GM23338 (cell line): Measurements from ENCODE around the gene ACSL3.

Source experiments
- ETS1 ChIP-seq: IDR thresholded peaks from 2 replicates; pipeline ENCODE4 v1.6.1; 2016; ENCODE audit warnings: antibody characterized with exemption
- EZH2 ChIP-seq: fragments of 200-600 bp; sonication (generic); IDR thresholded peaks from one replicate; pipeline ENCODE4 v1.8.0; 2017; ENCODE audit warnings: antibody characterized with exemption, mild to moderate bottlenecking, low read depth; ENCODE audit not compliant: unreplicated experiment
- EZH2phosphoT487 ChIP-seq: fragments of 200-600 bp; sonication (generic); IDR thresholded peaks from one replicate; pipeline ENCODE4 v1.8.1; 2018; ENCODE audit warnings: antibody characterized with exemption; ENCODE audit not compliant: unreplicated experiment
- JUNB ChIP-seq: IDR thresholded peaks from one replicate; pipeline ENCODE4 v1.6.1; 2016; ENCODE audit warnings: antibody characterized with exemption; ENCODE audit not compliant: unreplicated experiment
- NANOG ChIP-seq: IDR thresholded peaks from 2 replicates; pipeline ENCODE4 v1.6.1; 2016; ENCODE audit warnings: antibody characterized with exemption, borderline replicate concordance
- POLR2AphosphoS5 ChIP-seq: IDR thresholded peaks from 2 replicates; pipeline ENCODE4 v1.6.1; 2016; ENCODE audit warnings: antibody characterized with exemption, low read depth
- STAT1 ChIP-seq: IDR thresholded peaks from one replicate; pipeline ENCODE4 v1.6.1; 2016; ENCODE audit warnings: antibody characterized with exemption; ENCODE audit not compliant: unreplicated experiment
- ZNF114 ChIP-seq: fragments of 250-450 bp; sonication (Bioruptor Pico); IDR thresholded peaks from 2 replicates; pipeline ENCODE4 v1.5.0; 2020; ENCODE audit warnings: mild to moderate bottlenecking, moderate library complexity
- ZNF331 ChIP-seq: fragments of 250-450 bp; sonication (Bioruptor Pico); IDR thresholded peaks from 2 replicates; pipeline ENCODE4 v1.5.0; 2020; ENCODE audit warnings: low read depth, mild to moderate bottlenecking, moderate library complexity
- TF ChIP-seq, protein P1 (sequence below): IDR thresholded peaks from one replicate; pipeline ENCODE4 v1.6.1; 2018; ENCODE audit warnings: antibody characterized with exemption; ENCODE audit not compliant: unreplicated experiment
- TF ChIP-seq, protein P2 (sequence below), 2 experiments: fragments of 200-600 bp in 1 of 2; sonication (generic) in 1 of 2; conservative IDR thresholded peaks; 2 replicates each; pipeline versions ENCODE4 v1.5.1 to v1.6.1; 2016 to 2017; ENCODE audit warnings: antibody characterized with exemption in 2 of 2, low read depth in 2 of 2, mild to moderate bottlenecking in 2 of 2, moderate library complexity in 1 of 2

DNA sequence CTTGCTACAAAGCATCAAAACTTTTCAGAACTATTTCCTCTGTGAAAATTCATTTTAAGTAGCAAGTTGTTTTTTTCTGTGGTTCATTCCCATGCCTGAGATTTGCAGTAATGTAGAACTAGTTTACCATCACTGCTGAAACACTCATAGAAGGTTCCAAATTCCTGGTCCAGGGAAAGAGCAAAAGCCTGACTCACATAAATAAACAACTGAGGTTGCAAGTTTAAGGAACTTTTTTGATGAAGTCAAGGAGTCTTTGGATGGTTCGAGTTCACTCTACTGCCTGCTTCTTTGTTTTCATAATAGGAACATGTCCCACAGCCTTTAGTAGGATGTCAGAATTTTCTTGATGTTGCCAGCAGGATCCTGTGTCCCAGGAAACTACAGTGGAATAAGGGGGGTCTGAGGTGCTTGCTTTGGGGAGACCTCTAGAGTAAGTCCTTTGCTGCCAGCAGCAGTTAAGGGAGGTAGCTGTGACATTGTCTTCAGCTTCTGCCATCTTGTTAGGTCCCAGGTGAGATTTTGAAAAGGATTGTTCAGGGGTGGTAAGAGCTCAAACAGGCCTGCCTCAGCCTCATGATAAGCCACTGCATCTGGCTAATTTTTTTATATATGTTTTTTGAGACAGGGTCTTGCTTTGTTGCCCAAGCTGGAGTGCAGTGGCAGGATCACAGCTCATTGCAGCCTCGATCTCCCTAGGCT lies 43.9 kb downstream of the ACSL3 start:
- TF ChIP-seq, protein P1, sequence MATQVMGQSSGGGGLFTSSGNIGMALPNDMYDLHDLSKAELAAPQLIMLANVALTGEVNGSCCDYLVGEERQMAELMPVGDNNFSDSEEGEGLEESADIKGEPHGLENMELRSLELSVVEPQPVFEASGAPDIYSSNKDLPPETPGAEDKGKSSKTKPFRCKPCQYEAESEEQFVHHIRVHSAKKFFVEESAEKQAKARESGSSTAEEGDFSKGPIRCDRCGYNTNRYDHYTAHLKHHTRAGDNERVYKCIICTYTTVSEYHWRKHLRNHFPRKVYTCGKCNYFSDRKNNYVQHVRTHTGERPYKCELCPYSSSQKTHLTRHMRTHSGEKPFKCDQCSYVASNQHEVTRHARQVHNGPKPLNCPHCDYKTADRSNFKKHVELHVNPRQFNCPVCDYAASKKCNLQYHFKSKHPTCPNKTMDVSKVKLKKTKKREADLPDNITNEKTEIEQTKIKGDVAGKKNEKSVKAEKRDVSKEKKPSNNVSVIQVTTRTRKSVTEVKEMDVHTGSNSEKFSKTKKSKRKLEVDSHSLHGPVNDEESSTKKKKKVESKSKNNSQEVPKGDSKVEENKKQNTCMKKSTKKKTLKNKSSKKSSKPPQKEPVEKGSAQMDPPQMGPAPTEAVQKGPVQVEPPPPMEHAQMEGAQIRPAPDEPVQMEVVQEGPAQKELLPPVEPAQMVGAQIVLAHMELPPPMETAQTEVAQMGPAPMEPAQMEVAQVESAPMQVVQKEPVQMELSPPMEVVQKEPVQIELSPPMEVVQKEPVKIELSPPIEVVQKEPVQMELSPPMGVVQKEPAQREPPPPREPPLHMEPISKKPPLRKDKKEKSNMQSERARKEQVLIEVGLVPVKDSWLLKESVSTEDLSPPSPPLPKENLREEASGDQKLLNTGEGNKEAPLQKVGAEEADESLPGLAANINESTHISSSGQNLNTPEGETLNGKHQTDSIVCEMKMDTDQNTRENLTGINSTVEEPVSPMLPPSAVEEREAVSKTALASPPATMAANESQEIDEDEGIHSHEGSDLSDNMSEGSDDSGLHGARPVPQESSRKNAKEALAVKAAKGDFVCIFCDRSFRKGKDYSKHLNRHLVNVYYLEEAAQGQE = no peak
- TF ChIP-seq POLR2AphosphoS5 = no peak
- TF ChIP-seq, protein P2, sequence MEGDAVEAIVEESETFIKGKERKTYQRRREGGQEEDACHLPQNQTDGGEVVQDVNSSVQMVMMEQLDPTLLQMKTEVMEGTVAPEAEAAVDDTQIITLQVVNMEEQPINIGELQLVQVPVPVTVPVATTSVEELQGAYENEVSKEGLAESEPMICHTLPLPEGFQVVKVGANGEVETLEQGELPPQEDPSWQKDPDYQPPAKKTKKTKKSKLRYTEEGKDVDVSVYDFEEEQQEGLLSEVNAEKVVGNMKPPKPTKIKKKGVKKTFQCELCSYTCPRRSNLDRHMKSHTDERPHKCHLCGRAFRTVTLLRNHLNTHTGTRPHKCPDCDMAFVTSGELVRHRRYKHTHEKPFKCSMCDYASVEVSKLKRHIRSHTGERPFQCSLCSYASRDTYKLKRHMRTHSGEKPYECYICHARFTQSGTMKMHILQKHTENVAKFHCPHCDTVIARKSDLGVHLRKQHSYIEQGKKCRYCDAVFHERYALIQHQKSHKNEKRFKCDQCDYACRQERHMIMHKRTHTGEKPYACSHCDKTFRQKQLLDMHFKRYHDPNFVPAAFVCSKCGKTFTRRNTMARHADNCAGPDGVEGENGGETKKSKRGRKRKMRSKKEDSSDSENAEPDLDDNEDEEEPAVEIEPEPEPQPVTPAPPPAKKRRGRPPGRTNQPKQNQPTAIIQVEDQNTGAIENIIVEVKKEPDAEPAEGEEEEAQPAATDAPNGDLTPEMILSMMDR (conservative IDR thresholded peaks at IDR 0.05; ENCODE audit: low read depth in 2 of 2) = no peak
- TF ChIP-seq EZH2phosphoT487 = no peak
- no peak for TF ChIP-seq EZH2
- no peak for TF ChIP-seq NANOG
- TF ChIP-seq ZNF331 (CRISPR knock-in tag) = no peak
- TF ChIP-seq JUNB = no peak
- TF ChIP-seq ETS1 = no peak
- TF ChIP-seq STAT1 = no peak
- TF ChIP-seq ZNF114 (CRISPR knock-in tag) = no peak
